ENCODE results near the gene MROH7.

The MROH7 gene

GRCh38 chr1:54754486-54755285 lies 113.1 kb downstream of the MROH7 start:
- ChIA-PET POLR2A (no interaction called here), CTCF (no interaction called here)
- Histone ChIP-seq H3K4me1 (ENCODE audit: control insufficient read depth, insufficient read depth, low read length) (no peaks in the 10 kb centered on the region), H3K27ac (ENCODE audit: extremely low read depth, low read depth, low read length) (no peak overlapping the region), H3K4me3 (ENCODE audit: low read depth, low read length) (no peak overlapping the region), H3K9me3 (ENCODE audit: control insufficient read depth, insufficient read depth, low read depth, low read length) (no peaks in the 10 kb centered on the region), H3K36me3 (ENCODE audit: control insufficient read depth in 2 of 2, insufficient read depth in 1 of 2, low read length in 2 of 2) (peaks cover 0 to 32% of the 10 kb centered on the region in 2 experiments; a peak in 1 of 3 replicates)
- TF ChIP-seq ZNF585B (tag by site-specific recombination; IDR thresholded peaks at IDR 0.05) (no peak), ZNF184 (tag by site-specific recombination; IDR thresholded peaks at IDR 0.05) (no peak), ZNF514 (tag by site-specific recombination; IDR thresholded peaks at IDR 0.05) (no peak), HOXD13 (CRISPR knock-in tag; IDR thresholded peaks at IDR 0.05; ENCODE audit: borderline replicate concordance) (no peak), ZNF792 (tag by site-specific recombination; IDR thresholded peaks at IDR 0.05) (no peak), KLF16 (tag by site-specific recombination; IDR thresholded peaks at IDR 0.05) (no peak), ZNF341 (tag by site-specific recombination; IDR thresholded peaks at IDR 0.05; ENCODE audit: low read depth) (no peak), ZNF660 (tag by site-specific recombination; IDR thresholded peaks at IDR 0.05) (no peak), PATZ1 (tag by site-specific recombination; IDR thresholded peaks at IDR 0.05) (no peak), ZNF140 (tag by site-specific recombination; IDR thresholded peaks at IDR 0.05) (no peak), ZNF629 (tag by site-specific recombination; IDR thresholded peaks at IDR 0.05) (no peak), ZNF302 (tag by site-specific recombination; IDR thresholded peaks at IDR 0.05; ENCODE audit: low read depth) (no peak), ZBTB17 (tag by site-specific recombination; IDR thresholded peaks at IDR 0.05) (no peak), ZNF155 (tag by site-specific recombination; IDR thresholded peaks at IDR 0.05) (no peak), ZNF837 (tag by site-specific recombination; IDR thresholded peaks at IDR 0.05) (no peak), ZNF16 (tag by site-specific recombination; IDR thresholded peaks at IDR 0.05; ENCODE audit: low read depth) (no peak), ZNF692 (tag by site-specific recombination; IDR thresholded peaks at IDR 0.05) (no peak)
- TF ChIP-seq, protein P1, sequence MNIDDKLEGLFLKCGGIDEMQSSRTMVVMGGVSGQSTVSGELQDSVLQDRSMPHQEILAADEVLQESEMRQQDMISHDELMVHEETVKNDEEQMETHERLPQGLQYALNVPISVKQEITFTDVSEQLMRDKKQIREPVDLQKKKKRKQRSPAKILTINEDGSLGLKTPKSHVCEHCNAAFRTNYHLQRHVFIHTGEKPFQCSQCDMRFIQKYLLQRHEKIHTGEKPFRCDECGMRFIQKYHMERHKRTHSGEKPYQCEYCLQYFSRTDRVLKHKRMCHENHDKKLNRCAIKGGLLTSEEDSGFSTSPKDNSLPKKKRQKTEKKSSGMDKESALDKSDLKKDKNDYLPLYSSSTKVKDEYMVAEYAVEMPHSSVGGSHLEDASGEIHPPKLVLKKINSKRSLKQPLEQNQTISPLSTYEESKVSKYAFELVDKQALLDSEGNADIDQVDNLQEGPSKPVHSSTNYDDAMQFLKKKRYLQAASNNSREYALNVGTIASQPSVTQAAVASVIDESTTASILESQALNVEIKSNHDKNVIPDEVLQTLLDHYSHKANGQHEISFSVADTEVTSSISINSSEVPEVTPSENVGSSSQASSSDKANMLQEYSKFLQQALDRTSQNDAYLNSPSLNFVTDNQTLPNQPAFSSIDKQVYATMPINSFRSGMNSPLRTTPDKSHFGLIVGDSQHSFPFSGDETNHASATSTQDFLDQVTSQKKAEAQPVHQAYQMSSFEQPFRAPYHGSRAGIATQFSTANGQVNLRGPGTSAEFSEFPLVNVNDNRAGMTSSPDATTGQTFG (tag by site-specific recombination; IDR thresholded peaks at IDR 0.05; ENCODE audit: borderline replicate concordance), result no peak

DNA sequence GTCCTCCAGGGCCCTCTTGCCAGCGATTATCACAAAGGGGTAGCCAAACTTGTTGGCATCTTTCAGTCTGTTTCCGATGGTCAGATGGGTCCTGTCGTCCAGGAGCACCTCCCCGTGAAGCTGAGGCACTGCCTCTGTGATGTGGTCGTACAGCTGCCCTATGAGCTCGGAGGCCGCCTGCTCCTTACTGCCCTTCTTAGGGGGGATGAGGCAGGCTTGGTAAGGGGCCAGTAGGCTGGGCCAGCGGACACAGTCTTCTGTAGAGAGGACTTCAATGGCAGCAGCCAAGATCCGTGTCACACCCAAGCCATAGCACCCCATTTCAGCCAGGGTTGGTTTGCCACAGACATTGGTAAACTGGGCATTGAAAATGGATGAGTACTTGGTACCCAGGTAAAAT lies 116.2 kb downstream of the MROH7 start:
- POLR2A ChIA-PET, result interaction anchor here (0.9 kb wide), 1 partner anchor 12 kb away, joined by 3 read pairs; no protein-coding TSS in a partner anchor
- CTCF ChIA-PET, result no interaction called here
- TF ChIP-seq SCRT1 (tag by site-specific recombination; IDR thresholded peaks at IDR 0.05; ENCODE audit: borderline replicate concordance), result no peak
- TF ChIP-seq ZNF404 (tag by site-specific recombination; IDR thresholded peaks at IDR 0.05), result no peak
- TF ChIP-seq HOXC10 (CRISPR knock-in tag; IDR thresholded peaks at IDR 0.05), result no peak
- no peak for TF ChIP-seq ZNF10 (tag by site-specific recombination; IDR thresholded peaks at IDR 0.05)
- no peak for TF ChIP-seq SP7 (tag by site-specific recombination; IDR thresholded peaks at IDR 0.05)
- TF ChIP-seq ATF2 (tag by site-specific recombination; IDR thresholded peaks at IDR 0.05; ENCODE audit: low read depth), result no peak
- TF ChIP-seq ZNF354C (tag by site-specific recombination; IDR thresholded peaks at IDR 0.05; ENCODE audit: borderline replicate concordance, low read depth), result no peak

More for the DNA sequence above, 116.2 kb downstream of the MROH7 start:
- Histone ChIP-seq H3K27ac (ENCODE audit: extremely low read depth, low read depth, low read length) (no peak overlapping the region), H3K4me1 (ENCODE audit: control insufficient read depth, insufficient read depth, low read length) (no peaks in the 10 kb centered on the region), H3K9me3 (ENCODE audit: control insufficient read depth, insufficient read depth, low read depth, low read length) (no peaks in the 10 kb centered on the region), H3K4me3 (ENCODE audit: low read depth, low read length) (no peak overlapping the region), H3K36me3 (ENCODE audit: control insufficient read depth in 2 of 2, insufficient read depth in 1 of 2, low read length in 2 of 2) (peaks cover 0 to 32% of the 10 kb centered on the region in 2 experiments; a peak in 1 of 3 replicates)
